COLO668 (cell line): Measurements from ENCODE around the gene TGM3.

Source experiments
- DNase-seq: peaks from one replicate; lab custom pipeline; 2025; ENCODE audit not compliant: unreplicated experiment; lab: John Stamatoyannopoulos, UW

Gene TGM3

DNA sequence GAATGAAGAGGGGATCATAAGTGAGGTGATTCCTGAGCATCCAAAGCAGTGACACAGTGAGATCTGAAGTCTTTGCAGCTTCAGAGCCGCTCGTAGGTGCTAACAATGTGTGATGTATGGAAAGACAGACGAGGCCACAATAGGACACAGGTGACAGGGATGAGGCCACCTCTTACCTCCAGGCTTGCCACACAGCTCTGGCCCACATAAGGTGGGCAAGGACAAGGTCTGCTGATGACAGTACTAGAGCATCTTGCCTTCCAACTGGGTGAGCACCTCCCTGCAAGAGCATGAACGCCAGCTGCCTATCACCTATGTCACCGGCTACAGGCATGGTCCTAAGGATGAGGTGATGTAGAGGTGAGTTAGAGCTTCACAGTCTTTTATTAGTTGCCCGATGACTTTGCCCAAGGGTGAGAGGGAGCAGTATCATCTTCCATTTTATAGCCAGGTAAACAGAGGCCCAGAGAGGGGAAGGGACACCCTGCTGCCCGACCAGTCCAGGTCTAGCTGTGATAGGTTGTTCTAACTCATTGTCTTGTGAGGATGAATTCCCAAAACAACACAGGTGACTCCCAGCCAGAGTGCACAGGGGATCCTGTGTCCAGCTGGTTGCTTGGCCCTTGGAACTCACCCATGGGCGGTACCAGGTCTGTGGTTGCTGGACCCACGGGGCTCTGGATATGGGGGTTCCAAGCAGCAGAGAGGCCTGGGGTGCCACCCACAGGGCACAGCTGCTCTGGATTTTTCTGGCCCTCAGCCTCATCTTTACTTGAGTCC lies 78.7 kb downstream of the TGM3 start:
- no peak for DNase-seq

DNA sequence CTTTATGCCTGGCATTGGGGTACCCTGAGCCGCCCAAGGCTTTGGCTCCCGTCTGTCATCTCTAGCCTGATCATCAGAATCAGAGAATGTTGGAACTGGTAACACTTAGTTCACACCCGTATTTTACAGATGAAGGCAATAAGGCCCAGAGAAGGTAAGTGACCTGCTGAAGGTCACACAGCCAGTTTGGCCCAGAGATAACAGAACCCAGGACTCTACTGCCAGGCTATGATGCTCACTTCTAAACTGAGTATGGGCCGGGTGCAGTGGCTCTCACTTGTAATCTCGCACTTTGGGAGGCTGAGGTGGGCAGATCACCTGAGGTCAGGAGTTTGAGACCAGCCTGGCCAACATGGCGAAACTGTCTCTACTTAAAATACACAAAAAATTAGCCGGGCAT lies 83.1 kb downstream of the TGM3 start:
- DNase-seq: no peak

DNA sequence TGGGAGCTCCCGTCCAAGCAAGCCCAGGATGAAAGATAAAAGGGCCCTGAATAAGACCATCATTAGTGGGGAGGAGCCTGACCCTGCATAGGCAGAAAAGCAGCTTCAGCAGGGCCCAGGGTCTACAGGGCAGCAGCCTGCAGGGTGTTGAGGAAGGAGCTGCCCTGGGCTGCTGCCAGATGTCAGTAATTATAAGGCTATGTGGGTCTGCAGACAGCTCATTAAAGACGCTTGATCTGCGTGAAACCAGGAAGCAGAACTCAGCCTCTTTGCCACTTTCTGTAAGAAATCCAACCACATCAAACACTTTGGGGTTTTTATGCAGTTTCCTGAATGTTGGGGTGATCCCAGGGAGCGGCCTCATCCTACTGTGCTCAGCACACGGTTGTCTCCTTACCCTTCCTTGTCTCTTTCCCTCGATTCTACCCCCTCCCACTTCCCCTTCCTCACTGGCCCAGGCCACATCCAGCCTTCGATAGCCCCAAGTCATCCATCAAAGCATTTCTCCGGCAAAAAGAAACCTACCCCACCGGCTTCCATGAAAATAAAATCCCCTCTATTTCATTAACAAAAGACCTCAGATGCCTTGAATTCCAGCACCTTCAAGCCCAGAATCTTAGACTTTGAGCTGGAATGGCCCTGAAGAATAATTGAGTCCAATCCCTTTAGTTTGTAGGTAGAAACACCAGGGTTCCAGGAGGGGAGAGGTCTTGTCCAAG lies 83.9 kb downstream of the TGM3 start:
- DNase-seq: no peak

GRCh38 chr20:2380601-2381000 lies 84.8 kb downstream of the TGM3 start, which contains the start of gene TGM6:
TGM6 (plus strand) TSS chr20:2380901; CDS start chr20:2380969, 68 bp downstream.
- DNase-seq: no peak

- no peak for DNase-seq
Observed at GRCh38 chr20:2381303-2381702, 85.5 kb downstream of the TGM3 start.

DNA sequence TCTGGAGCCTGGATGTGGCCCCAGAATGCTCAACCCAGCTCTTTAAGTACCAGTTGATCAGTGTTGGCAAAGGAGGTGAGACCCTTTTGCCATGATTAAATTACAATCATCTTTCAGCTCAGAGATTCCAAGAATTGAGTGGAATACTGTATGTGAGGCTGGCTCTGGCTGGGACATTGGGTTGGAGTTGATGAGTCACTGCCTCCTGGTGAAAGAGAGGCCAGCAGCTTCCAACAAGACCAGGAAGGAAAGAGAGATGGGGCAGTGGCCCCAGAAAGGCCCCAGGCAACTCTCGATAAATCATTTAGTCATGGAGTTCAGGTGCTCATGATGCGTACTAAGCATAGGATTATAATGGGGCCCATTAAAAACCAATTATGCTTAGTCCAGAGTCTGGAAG lies 87.0 kb downstream of the TGM3 start:
- no peak for DNase-seq

DNA sequence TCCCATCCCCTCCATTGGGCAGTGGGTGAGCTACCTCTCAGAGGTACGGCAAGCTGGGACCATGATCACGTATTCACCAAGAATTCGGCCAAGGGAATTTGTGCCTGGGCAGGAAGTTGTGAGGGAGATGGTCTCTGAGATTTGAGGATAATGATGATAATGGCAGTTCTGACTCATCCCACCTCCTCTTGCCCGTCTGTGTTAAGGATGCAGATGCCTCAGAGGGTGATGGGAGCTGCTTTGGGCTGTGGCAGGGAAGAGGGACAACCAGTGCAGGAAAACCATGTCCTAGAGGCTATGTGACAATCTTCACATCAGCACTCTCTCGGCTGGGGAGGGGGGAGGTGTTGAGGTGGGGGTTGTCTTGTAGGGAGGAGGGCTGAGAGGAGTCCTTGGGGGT lies 89.2 kb downstream of the TGM3 start:
- DNase-seq: no peak

DNA sequence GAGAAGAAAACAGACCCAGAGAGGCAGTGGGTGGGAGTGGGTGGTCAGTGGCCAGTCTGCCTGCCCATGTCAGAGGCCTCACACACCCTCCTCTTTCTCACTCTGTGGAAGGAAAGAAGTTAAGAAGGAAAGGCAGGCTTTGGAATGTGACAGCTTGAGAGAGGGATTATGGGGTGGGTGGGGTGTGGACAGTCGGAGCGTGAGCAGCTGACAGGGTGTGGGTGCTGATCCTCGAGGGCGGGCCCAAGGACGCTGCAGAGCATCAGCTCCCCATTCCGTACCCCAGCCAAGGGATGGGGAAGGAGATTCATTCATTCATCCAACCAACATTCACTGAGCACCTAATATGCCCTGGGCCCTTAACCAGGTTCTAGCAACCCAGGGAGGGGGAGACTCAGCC lies 89.7 kb downstream of the TGM3 start:
- no peak for DNase-seq

DNA sequence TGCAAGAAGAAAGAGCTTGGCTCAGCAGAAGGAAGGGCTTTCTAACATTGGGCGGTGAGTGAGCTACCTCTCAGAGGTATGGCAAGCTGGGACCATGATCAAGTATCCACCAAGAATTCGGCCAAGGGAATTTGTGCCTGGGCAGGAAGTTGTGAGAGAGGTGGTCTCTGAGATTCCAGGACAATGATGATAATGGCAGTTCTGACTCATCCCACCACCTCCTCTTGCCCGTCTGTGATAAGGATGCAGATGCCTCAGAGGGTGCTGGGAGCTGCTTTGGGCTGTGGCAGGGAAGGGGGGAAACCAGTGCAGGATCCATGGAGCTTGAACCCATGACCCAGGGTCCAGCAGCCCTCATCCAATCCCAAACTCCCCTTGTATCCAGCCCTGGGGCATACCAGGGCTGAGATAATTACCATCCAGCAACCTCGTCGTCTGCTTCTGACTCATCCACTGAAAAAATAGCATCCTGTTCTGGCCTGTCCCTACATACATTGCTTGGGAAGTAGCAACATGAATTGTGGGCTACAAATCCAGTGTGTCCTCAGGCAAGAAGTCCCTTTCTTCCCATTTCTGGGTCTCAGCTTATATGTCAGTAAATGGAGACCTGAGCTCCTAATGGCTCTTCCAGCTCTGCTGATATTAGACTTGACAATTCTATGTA lies 90.8 kb downstream of the TGM3 start:
- no peak for DNase-seq

DNA sequence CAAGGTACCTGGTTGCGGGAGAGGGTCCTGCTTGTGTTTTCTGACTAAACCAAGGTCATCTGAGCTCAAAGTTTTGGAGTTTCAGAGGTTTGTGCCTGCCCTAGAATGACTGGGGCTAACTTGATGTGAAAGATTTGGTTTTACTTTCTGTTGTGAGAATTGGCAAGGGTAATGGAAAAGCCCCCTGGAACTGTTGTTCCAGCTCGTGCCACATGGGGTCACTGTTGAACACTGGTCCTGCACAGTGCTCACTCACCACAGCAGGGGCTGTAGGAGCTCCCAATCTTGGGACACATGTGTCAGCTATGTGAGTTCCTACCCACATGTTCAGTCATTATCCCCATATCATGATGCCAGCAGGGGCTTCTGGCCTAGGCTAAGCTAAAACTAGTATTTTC lies 91.4 kb downstream of the TGM3 start:
- peak; percentile 32 for DNase-seq

GRCh38 chr20:2387580-2387979 lies 91.8 kb downstream of the TGM3 start:
- DNase-seq: no peak
